Natural killer cell (primary cell): ENCODE data around the gene USP3. TPM values are rescaled to one million over a fixed set of nuclear protein-coding genes. Genes with fewer than 3 reads are reported as not detected.

Experiments used
- ATAC-seq, 3 donors: fragments of 150-1000 bp in 2 of 3; fragments of 200-7000 bp in 1 of 3; cut with Tn5 transposase; 1 replicate in 1 of 3; 2 replicates in 2 of 3; pipeline ENCODE4 v1.10.0; 2021; ENCODE audit warnings: mild to moderate bottlenecking in 2 of 3, moderate library complexity in 2 of 3
- DNase-seq, 2 donors: peaks; one replicate each; pipeline versions ENCODE4 v3.0.0 to v3.0.0-alpha.2; 2013 to 2021; ENCODE audit warnings: mixed read lengths in 1 of 2
- H3K27ac ChIP-seq: one replicate; pipeline ENCODE4 v1.5.1; 2013; ENCODE audit warnings: mild to moderate bottlenecking, low read length
- H3K27me3 ChIP-seq: one replicate; pipeline ENCODE4 v1.6.1; 2013; ENCODE audit warnings: low read length; ENCODE audit not compliant: control insufficient read depth, insufficient read depth
- H3K36me3 ChIP-seq: one replicate; pipeline ENCODE4 v1.6.1; 2013; ENCODE audit warnings: low read length; ENCODE audit not compliant: control insufficient read depth, insufficient read depth
- H3K4me1 ChIP-seq: one replicate; pipeline ENCODE4 v1.6.1; 2013; ENCODE audit warnings: low read length; ENCODE audit not compliant: control insufficient read depth, insufficient read depth
- H3K4me3 ChIP-seq: one replicate; pipeline ENCODE4 v1.5.1; 2013; ENCODE audit warnings: low read length
- H3K9me3 ChIP-seq: one replicate; pipeline ENCODE4 v1.6.1; 2013; ENCODE audit warnings: low read length; ENCODE audit not compliant: control insufficient read depth, insufficient read depth
- H3K27ac Mint-ChIP-seq, 2 donors: one replicate each; pipeline ENCODE4 v1.8.0; 2022; ENCODE audit warnings: mild to moderate bottlenecking in 2 of 2, mixed read lengths in 2 of 2, moderate library complexity in 1 of 2
- H3K27me3 Mint-ChIP-seq, 2 donors: one replicate each; pipeline ENCODE4 v1.8.0; 2022; ENCODE audit warnings: low read depth in 2 of 2, mixed read lengths in 2 of 2
- H3K36me3 Mint-ChIP-seq: one replicate; pipeline ENCODE4 v1.8.0; 2022; ENCODE audit warnings: mixed read lengths
- H3K4me1 Mint-ChIP-seq, 2 donors: one replicate each; pipeline ENCODE4 v1.8.0; 2022; ENCODE audit warnings: mixed read lengths in 2 of 2
- H3K4me3 Mint-ChIP-seq: one replicate; pipeline ENCODE4 v1.8.0; 2022; ENCODE audit warnings: mild to moderate bottlenecking, moderate library complexity, mixed read lengths
- H3K9me3 Mint-ChIP-seq, 2 donors: one replicate each; pipeline ENCODE4 v1.8.0; 2022; ENCODE audit warnings: mixed read lengths in 2 of 2
- CTCF ChIP-seq: fragments of 200-600 bp; IDR thresholded peaks from one replicate; pipeline ENCODE4 v1.8.0; 2022; ENCODE audit warnings: antibody characterized with exemption
- WGBS: methylation state at CpG from one replicate; pipeline ENCODE4 v1.1.7; 2013; ENCODE audit warnings: missing lambda C conversion rate; ENCODE audit not compliant: insufficient coverage; 5-methylcytosine and 5-hydroxymethylcytosine counted together
- intact Hi-C: fragments of 100-400 bp; cut with micrococcal nuclease; formaldehyde crosslinking; loops from one replicate; pipeline ENCODE4 v1.14.2; 2022
- total RNA-seq, 4 donors: library from RNA; stranded (reverse); fragments of 120-200 nt in 1 of 4; gene quantifications; one replicate each; pipeline versions ENCODE4 v1.2.3 to v1.2.4, GENCODE V29; 2013 to 2022

Gene USP3
- total RNA-seq, 3 donors from 2014 or later (not counting 1 experiment from before 2014, with no cell fraction given) = 163 to 187 (median 169) TPM

- DNase-seq = no peak
- Histone ChIP-seq H3K36me3 (peaks cover 70% of the 10 kb centered on the region), H3K4me1 (no peaks in the 10 kb centered on the region), H3K4me3 (no peak overlapping the region), H3K9me3 (no peaks in the 10 kb centered on the region), H3K27me3 (no peaks in the 10 kb centered on the region), H3K27ac (no peak overlapping the region)
- peaks cover 21% of the 10 kb centered on the region for H3K36me3 Mint-ChIP-seq
- ATAC-seq = no peak
- H3K27ac Mint-ChIP-seq = no peak overlapping the region
- no CpG with 5 or more reads among the region's 1 CpG for WGBS
- intact Hi-C loops = loop anchor here (1.0 kb wide), 1 partner anchor 23 kb away; no protein-coding TSS in a partner anchor
- peaks cover 0 to 6% of the 10 kb centered on the region in 2 donors for H3K4me1 Mint-ChIP-seq
- no peaks in the 10 kb centered on the region for H3K27me3 Mint-ChIP-seq
- H3K9me3 Mint-ChIP-seq = no peaks in the 10 kb centered on the region
- H3K4me3 Mint-ChIP-seq = no peak overlapping the region
- no peak for TF ChIP-seq CTCF
Observed at GRCh38 chr15:63575312-63575711, 70.9 kb downstream of the USP3 start.

- TF ChIP-seq CTCF = no peak
- DNase-seq = no peak
- intact Hi-C loops = no loop called here
- ATAC-seq = no peak
- peak overlapping the region; percentile 11 to 30 for H3K27ac Mint-ChIP-seq
- no peaks in the 10 kb centered on the region for H3K9me3 Mint-ChIP-seq
- H3K4me1 Mint-ChIP-seq = peaks cover 0 to 6% of the 10 kb centered on the region in 2 donors
- no peaks in the 10 kb centered on the region for H3K27me3 Mint-ChIP-seq
- peaks cover 13% of the 10 kb centered on the region for H3K36me3 Mint-ChIP-seq
- H3K27me3 ChIP-seq = no peaks in the 10 kb centered on the region
- H3K9me3 ChIP-seq = no peaks in the 10 kb centered on the region
- no peaks in the 10 kb centered on the region for H3K4me1 ChIP-seq
- no peak overlapping the region for H3K4me3 Mint-ChIP-seq
- no peak overlapping the region for H3K4me3 ChIP-seq
- H3K27ac ChIP-seq = no peak overlapping the region
- H3K36me3 ChIP-seq = peaks cover 62% of the 10 kb centered on the region
- WGBS = 100% methylated on average over 6 of the region's 6 CpGs
Observed at GRCh38 chr15:63576441-63576840, 72.0 kb downstream of the USP3 start.

GRCh38 chr15:63582179-63582578 is 77.8 kb downstream of the USP3 start:
- no peak overlapping the region for H3K27ac ChIP-seq
- H3K27me3 Mint-ChIP-seq = no peaks in the 10 kb centered on the region

More at GRCh38 chr15:63582179-63582578, 77.8 kb downstream of the USP3 start:
- ATAC-seq (no peak), DNase-seq (no peak)
- H3K27me3 ChIP-seq = no peaks in the 10 kb centered on the region
- no peak overlapping the region for H3K4me3 ChIP-seq
- peaks cover 6 to 11% of the 10 kb centered on the region in 2 donors for H3K4me1 Mint-ChIP-seq
- H3K4me1 ChIP-seq = no peaks in the 10 kb centered on the region
- no peak overlapping the region for H3K4me3 Mint-ChIP-seq
- peak overlapping the region; percentile 19 to 47 for H3K27ac Mint-ChIP-seq
- TF ChIP-seq CTCF = no peak
- peaks cover 18% of the 10 kb centered on the region for H3K36me3 Mint-ChIP-seq
- H3K36me3 ChIP-seq = peaks cover 41% of the 10 kb centered on the region
- intact Hi-C loops = no loop called here
- H3K9me3 Mint-ChIP-seq = no peaks in the 10 kb centered on the region
- H3K9me3 ChIP-seq = no peaks in the 10 kb centered on the region
